Lower leg skin (tissue), 3 donors: ENCODE measurements around the gene LRRC27.

ENCODE experiments used
- POLR2A ChIP-seq, 2 donors: fragments of 450-650 bp; IDR thresholded peaks; one replicate each; pipeline ENCODE4 v1.6.1; 2016 to 2017; ENCODE audit warnings: antibody characterized with exemption in 2 of 2, mild to moderate bottlenecking in 1 of 2, moderate library complexity in 1 of 2
- TF ChIP-seq, protein P1 (sequence below), 3 donors: fragments of 450-650 bp; IDR thresholded peaks; one replicate each; pipeline ENCODE4 v1.5.1; 2016; ENCODE audit warnings: antibody characterized with exemption in 3 of 3, mild to moderate bottlenecking in 3 of 3, moderate library complexity in 2 of 3

- TF ChIP-seq, protein P1, sequence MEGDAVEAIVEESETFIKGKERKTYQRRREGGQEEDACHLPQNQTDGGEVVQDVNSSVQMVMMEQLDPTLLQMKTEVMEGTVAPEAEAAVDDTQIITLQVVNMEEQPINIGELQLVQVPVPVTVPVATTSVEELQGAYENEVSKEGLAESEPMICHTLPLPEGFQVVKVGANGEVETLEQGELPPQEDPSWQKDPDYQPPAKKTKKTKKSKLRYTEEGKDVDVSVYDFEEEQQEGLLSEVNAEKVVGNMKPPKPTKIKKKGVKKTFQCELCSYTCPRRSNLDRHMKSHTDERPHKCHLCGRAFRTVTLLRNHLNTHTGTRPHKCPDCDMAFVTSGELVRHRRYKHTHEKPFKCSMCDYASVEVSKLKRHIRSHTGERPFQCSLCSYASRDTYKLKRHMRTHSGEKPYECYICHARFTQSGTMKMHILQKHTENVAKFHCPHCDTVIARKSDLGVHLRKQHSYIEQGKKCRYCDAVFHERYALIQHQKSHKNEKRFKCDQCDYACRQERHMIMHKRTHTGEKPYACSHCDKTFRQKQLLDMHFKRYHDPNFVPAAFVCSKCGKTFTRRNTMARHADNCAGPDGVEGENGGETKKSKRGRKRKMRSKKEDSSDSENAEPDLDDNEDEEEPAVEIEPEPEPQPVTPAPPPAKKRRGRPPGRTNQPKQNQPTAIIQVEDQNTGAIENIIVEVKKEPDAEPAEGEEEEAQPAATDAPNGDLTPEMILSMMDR (IDR thresholded peaks at IDR 0.05): no peak
- no peak for TF ChIP-seq POLR2A (IDR thresholded peaks at IDR 0.05)
These were observed 5.0 kb downstream of the LRRC27 start for GRCh38 chr10:132336919-132337407.
